Suprapubic skin (tissue), 3 donors: ENCODE measurements around the gene ACOX3.

Experiments
- CTCF ChIP-seq, 2 donors: fragments of 200-600 bp in 1 of 2; fragments of 450-650 bp in 1 of 2; sonication (generic) in 1 of 2; IDR thresholded peaks; one replicate each; pipeline ENCODE4 v1.5.1; 2016 to 2019; ENCODE audit warnings: antibody characterized with exemption in 2 of 2, mild to moderate bottlenecking in 1 of 2, moderate library complexity in 1 of 2
- POLR2A ChIP-seq, 2 donors: fragments of 450-650 bp; IDR thresholded peaks; one replicate each; pipeline ENCODE4 v1.6.1; 2017; ENCODE audit warnings: antibody characterized with exemption in 2 of 2, mild to moderate bottlenecking in 2 of 2, moderate library complexity in 2 of 2

- TF ChIP-seq CTCF (IDR thresholded peaks at IDR 0.05) (no peak), POLR2A (IDR thresholded peaks at IDR 0.05) (no peak)
Measured at GRCh38 chr4:8370106-8370787, 70.3 kb downstream of the ACOX3 start.
